MM.1S (cell line): ENCODE results near the gene CDCA4.

ENCODE experiments used
- CTCF ChIP-seq: fragments of 300-600 bp; sonication (generic); IDR thresholded peaks from 2 replicates; pipeline ENCODE4 v1.5.1; 2016; ENCODE audit warnings: antibody characterized with exemption, low read length, mixed read lengths
- EZH2 ChIP-seq: fragments of 300-600 bp; sonication (generic); optimal IDR thresholded peaks from 2 replicates; pipeline ENCODE3; 2017; ENCODE audit warnings: low read depth, mild to moderate bottlenecking, antibody characterized with exemption, low read length, mixed read lengths

- TF ChIP-seq EZH2 (no peak), CTCF (no peak)
Observed at GRCh38 chr14:105026802-105027563, 6.1 kb upstream of the CDCA4 start.
